NCI-H526 (cell line): ENCODE data around the gene BHLHE41.

ENCODE experiments used
- DNase-seq, 2 experiments: peaks; one replicate each; lab custom pipeline; 2025; lab: John Stamatoyannopoulos, UW

Gene BHLHE41

DNA sequence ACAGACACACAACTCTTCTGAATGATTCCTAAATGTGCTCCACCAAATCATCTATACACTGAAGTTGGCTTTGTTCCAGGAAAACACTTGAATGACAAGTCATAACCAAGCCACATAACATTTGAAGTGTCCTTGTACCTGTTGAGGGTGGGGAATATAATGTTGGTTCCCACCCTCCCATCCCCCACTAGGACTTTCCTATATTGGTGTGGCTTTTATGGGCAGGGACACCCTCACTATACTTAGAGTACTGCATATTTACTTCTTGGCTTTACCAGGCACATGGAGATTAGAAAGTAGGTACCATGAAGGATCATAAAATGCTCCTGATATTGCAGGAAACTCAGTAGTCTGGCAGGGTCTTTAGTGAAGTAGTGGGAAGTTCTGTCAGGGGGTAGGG is 9.7 kb upstream of the BHLHE41 start:
- DNase-seq: no peak

DNA sequence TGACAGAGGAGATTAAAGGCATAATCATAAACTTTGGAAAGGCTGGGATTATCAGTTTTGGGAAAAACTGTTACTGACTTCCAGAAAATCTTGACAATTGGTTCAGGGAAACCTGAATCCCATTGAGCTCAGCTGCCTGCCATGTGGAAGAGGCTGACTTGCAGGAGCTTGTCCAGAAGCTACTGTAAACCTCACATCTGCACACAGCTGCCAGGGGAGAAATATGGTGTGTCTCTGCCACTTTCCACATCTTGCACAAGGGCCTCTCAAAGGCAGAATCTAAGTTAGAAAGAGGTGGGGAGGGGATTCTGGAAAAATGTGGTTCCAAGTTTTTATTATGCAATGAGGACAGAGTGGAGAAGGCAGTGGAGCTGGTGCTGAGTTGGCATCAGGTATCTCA is 8.7 kb upstream of the BHLHE41 start:
- DNase-seq: no peak

DNA sequence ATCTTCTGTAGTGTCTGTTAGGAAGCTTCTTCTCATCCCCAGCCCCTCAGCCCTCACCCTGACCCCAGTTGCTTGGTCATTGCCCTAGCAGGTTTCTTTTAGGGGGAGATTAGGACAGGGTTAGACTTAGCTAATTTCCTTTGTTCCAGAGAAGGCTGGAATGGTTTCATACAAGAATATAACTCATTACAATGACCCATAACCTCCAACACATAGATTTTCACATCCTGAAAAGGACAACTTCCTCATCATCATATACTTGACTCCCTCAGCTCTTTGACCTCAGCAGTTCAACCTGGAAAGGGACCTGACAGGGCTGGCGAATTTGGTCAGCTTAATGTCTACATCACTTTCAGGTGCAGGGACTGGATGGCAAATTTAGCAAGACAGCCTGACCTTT is 8.0 kb upstream of the BHLHE41 start:
- DNase-seq: no peak

DNA sequence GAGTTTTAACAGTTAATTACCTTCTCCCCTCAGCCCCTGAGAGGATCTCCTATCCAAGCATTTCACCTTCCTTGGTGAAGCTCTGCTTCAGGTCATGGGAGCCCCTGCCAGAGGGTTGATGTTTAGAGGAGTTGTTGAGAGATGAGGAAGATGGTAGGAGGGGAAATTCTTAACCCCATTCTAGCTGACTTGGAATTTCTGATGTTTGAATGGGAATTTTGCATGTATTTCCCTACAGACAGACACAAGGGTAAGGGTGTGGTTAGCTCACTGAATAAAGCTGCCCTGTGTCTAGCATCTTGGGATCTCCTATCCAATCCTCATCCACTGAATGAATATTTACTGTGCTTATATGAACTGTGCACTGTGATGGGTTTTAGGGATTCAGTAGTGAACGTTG is 7.1 kb upstream of the BHLHE41 start:
- peak; percentile 73 to 76 for DNase-seq

DNA sequence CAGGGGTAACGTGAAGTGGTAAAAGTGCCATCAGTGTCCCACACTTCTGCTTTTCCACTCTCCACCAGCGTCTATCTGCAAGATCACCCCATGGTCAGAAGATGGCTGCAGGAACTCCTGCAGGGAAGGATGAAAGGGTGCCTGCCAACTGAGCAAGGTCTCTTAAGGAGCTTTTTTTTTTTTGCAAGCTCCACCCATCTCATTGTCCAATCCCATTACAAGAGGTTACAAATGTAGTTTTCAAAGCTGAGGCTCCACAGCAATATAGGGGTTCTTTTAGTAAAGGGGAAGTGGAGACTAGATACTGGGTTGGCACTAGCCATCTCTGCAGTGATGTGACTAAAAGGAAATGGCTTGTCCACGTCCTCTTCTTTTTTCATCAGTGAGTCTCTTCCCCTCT is 5.9 kb upstream of the BHLHE41 start:
- DNase-seq: no peak

DNA sequence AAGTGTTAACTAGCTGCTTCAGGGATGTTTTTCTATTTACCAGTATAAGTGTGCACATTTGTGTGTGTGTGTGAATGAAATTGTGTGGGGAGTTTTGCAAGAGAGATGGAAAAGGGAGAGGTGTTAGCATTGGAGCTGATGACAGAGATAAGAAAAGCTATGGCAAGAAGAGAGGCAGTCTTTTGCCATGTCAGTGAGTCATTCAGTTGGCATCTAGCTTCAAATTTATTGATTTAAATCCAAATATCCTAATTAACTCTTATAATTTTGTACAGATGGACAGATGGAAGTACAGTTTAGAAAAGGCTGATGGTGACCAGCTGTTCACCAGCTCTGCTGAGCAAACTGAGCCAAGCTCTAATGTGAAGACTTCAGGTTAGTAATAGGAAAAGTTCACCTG is 3.3 kb upstream of the BHLHE41 start:
- no peak for DNase-seq

DNA sequence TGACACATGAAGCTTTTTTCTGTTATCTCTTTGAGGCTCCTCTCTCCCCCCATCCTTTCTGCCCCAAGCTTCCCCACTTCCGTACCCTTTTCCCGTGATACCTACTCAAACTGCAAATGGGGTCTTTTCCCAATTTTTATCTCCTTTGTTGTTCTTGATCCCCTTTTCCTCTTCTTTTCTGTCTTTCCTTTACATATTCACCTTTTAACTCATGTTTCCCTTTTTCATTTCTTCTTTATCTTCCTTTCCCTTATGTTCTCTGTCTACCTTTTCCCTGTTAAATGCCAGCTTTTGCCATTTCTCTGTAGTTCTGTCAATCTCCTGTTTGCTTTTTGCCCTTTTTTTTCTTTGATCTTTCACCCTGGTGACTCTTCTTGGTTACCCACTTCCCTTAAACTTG is 2.6 kb upstream of the BHLHE41 start:
- no peak for DNase-seq

DNA sequence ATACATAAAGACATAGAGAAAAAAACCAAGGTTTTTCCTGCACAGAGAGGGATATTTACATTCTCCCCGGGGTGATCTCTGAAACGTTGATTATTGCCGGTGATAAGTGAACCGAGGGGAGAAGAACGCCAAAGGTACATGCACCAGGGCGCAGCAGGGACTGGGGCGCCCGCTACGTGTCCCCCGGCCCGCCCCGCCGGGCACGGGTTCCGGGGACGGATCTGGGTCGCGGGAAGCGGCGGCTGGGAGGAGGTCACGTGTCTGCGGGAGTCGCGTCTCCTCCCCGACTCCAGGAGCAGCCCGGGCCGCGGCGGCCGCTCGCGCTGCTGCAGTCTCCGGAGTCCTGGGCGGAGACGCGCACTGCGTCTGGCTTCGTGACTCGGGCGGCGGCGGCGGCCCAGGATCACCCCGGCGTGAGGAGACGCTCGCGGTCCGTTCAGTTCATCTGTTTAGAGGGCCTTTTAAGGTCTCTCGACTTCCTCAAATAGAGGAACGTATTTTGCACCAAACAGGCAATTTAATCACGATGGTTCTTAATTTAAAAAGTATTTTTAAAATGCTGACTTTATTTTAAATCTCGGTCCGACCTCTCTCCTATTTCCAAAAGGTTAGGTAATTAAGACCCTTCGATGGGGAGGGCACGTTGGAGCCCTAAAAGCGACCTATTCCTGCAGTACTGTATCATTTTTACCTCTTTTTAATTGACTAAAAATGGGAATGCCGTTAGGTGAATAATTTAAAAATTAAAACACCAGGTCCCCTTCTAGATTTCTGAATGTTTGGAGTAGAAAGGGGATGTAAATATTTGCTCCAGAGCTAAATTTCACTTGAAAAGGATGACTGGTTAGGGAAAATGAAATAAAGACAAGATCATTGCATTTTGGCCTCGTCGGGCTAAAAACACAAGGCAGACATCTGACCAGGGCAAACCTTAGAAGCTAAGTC is 1.8 kb upstream of the BHLHE41 start:
- peak; percentile 69 to 95 for DNase-seq

DNA sequence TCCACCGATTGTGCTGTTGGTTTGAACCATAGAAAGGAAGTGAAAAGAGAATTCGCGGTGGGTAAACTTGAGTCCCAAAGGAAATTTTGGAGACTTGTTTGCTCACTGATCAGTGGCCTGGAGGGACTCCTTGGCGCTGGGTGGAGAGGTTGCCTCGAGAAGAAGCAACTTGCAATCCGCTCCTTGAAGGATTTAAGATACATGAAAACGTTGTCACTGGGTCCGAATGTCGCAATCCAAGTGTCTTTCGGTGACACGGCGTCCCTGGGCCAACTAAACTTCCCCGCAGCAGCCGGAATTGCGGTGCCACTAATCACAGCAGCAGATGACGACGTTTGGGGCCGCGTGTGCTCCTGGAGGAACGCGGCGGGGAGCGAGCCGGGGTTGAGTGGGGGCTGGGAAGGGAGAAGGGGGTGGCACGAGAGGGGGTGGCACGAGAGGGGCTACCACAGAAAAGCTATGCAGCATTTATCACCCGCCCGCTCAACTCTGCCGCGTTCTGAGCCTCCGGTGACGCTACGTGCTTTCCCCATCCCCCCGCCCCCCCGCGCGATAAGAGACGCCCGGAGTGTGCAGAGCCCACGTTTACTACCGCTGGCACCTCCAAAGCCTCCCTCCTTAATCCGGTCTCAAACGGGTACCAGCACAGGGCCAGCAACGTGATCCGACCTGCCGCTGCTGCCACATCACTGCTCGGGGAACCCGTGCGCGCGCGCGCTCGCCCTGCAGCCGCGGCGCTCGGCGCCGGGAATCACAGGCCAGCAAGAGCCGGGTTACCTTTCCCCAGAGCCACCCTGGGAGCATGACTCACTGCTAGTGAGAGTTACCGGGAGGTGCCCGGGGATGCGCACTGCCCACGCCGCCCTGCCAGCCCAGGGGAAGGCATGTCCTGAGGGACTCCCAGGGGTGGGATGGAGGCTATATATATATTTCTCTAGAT is 833 bp upstream of the BHLHE41 start:
- DNase-seq: peak; percentile 81 to 93

DNA sequence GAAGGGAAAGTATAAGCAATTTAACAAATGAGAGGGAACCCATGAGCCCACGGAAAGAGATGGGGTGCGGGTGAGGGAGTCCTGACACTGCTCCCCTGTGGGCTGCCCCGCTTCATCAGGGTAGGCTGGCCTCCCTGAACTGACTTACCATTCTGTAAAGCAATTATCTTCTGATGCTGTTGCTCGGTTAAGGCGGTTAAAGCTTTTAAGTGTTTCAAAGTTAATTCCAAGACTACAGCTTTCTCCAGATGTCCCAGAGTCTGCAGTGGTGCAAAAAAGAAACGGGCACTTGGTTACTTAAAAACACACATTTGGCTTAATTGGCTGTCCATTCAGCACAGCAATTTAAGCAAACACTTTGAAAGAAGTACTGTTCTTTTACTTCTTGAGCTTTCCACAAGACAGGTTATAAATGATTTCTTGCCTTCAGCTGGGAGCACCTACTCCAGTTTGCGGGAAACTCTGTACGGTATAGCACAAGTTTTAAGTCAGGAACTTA is 1.3 kb downstream of the BHLHE41 start:
- no peak for DNase-seq

DNA sequence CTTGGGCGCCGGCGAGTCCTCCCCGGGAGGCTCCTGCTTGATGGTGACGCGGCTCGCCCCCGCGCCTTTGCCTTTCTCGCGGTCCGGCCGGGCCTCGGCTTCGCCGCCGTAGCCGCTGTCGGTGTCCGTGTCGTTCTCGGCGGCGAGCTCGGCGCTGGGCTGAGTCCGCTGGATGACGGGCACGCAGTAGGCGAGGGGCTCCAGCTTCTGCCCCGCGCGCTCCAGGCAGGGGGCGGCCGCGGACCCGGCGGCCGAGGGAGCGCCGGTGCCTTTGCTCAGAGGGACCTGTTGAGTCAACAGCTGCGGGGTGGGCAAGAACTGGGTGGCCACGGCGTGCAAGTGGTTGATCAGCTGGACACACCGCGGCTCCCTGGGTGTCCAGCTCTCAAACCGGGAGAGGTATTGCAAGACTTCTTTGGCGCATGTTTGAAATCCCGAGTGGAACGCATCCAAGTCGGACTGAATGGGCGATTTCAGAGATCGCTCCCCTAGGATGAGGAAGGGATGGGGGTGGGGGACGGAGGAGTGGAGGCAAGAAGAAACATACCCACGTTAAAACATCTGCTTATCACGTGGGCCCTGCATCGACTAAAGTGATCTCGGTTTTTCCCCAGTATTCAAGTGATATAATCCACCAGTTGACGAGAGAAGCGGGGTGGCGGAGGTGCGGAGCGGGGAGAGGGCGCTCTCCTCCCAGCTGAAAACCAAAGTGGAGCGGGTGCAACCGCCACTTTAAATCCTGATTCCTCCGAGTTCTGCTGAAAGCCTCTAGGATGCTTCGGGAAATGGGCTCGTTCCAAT is 2.0 kb downstream of the BHLHE41 start:
- DNase-seq: peak; percentile 64 to 86

DNA sequence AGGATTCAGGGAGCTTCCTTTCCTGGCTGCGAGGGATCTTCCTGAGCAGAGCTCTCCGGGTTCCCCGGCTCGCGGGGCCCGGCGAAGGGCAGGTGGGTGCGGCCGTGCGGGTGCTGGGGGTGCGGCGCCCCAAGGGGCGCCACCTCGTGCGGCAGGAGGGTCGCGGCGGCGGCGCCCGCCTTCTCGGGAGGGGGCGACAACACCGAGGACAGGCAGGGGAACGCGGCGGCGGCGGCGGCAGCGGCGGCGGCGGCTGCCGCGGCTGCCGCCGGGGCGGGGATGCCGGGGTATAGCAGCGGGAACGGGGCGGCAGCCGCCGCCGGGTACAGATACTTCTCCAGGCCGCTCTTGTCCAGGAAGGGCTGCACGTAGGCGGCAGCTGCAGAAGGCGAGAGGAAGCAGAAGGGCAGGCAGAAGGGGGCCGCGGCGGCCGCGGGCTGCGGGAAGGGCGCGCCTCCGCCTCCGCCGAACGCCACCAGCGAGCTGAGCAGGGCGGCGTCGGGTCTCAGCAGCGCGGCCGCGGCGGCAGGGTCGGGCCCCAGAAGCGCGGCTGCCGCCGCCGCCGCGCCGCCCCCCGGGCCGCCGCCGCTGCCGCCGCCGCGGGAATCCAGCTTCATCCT is 2.7 kb downstream of the BHLHE41 start:
- DNase-seq: peak in 1 of 2 experiments; percentile 73

DNA sequence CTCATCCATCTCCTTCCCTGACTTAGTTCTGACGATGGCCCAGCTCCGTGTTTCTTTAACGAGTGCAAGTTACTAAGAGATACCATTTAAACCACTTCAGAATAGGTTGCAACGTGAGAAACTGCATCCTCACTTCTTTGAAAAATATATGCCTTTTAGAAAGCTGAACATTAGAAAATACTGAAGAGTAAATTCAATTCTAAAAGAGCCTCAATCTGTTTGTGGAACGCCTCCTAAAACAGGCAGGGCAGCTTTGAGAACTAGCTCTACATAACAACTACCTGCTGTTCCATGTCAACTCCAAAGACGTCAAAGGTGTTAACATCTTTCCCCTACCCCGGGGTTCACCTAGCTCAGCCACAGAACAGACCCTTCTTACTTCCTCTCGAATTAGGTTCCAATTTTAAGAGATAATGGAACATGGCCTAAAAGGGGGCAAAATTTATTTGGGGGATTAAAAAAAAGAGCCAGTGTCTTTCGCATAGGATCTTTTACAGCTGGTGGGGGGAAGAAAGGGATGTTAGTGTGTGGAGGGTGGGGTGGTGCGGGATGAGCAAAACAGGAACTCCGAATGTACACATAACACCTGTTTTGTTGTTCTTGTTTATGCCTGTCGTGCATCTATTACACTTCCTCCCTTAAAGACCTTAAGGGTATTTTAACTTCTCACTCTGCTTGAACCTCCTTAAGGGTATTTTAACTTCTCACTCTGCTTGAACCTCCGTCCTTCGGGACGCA is 3.3 kb downstream of the BHLHE41 start:
- DNase-seq: peak; percentile 41 to 70

DNA sequence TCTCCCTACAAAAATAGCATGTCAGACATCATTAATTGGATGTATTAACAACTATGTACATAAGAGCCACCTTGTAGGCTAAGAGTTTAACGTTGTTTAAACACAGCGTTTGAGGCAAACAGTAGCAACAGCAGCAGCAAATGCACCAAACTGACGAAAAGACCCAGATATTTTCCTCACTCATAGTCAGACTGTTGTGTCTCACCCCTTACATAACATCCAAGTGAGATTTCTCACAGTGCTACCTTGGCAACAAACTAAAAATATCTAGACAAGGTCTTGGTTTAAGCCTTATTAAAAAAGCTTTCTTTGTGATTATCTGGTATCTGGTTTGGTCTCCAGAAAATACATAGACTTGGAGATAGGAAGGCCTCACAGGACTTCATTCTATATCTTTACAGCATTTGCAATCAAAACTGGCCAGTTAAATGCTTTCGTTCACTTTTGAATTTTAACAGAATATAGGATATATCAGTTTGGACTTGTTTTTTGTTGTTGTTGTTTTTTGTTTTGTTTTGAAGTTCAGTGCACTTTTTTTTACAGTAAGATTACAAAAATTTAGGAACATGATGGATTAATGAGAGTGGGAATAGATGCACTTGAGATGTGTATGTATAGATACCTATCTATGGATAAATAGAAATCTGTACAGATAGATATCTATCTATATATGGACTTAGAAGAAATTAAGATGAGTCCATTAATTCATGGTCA is 4.1 kb downstream of the BHLHE41 start:
- DNase-seq: peak in 1 of 2 experiments; percentile 26

DNA sequence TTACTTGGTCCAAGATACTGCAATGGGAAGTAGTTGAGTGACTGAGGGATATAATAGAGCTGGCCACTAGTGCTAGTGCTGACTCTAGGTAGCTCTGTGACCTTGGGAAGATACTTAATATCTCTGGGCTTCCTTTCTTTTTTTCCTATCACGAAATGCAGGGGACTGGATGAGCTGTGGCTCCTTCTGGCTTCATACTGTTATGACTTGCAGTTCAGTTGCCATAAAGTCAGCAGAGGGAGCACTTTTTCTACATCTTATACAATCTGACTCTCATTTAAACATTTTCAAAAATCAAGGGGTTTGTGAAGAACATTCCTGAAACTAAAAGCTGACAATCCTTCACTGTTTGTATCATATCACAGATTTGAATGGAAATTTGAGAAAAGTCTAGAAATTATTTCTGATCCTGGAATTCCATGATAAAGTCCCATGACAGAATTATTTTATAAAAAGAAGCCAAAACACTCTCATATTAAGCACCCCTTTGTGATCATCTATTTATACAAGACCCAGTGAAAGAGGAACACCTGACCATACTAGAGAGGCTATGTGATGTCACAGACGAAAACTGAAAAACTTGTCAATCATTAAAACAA is 5.3 kb downstream of the BHLHE41 start:
- DNase-seq: peak; percentile 65 to 76

DNA sequence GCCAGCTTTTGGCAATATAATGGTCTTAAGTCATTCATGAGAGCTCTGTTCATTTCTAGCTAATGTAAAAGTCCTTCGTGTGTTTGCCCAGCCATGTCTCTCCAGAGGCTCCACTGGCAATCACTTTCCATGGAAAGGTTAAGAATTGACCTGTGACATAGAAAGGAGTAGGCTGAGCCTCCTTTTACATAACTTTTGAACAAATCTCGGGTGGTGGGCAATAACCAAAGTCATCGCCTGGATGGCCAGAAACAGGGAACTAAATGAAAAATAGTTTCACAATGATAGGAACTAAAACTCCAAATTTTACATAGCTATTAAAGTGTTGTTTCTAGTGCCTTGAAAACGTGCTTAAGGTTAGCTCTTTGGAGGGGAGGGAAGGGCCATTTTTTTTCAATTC is 6.5 kb downstream of the BHLHE41 start:
- DNase-seq: peak in 1 of 2 experiments; percentile 34

DNA sequence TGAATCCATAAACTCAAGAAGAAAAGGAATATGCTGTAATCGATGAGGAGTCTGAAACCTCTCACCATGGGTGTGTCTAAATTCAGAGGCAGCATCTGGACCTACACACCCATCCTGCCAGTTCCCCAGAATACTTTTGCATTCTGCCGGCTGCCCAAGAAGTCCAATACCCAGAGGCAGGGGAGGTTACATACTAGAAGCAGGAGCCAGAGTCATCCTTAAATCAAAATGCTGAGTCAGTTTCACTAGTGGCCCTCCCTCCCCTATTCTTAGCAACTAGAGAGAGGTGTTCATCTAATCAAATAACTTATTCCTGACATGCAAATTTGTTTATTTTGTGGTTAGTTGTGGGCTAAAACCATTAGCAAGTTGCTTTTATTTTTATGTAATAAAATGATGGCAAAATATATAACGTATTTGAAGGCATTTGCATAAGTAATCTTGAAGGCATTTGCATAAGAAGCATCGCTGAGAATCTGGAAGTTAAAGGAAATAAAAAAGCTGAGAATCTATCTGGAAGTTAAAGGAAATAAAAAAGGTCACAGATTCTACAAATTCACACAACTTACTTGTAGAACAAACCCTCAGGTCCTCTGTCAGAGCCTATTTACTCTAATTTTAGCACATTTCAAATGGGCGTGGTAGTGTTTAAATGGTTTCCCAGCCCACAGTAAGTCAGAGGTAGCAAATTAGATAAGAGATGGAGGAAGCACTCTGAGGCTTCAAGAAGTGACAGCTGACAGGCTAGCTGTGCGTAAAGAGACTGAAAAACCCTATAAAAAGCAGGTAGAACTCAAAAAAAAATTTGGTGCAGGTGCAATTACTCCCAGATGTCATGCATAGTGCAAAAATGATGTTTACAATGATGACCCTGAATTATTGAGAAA is 7.8 kb downstream of the BHLHE41 start:
- DNase-seq: peak; percentile 60 to 77

DNA sequence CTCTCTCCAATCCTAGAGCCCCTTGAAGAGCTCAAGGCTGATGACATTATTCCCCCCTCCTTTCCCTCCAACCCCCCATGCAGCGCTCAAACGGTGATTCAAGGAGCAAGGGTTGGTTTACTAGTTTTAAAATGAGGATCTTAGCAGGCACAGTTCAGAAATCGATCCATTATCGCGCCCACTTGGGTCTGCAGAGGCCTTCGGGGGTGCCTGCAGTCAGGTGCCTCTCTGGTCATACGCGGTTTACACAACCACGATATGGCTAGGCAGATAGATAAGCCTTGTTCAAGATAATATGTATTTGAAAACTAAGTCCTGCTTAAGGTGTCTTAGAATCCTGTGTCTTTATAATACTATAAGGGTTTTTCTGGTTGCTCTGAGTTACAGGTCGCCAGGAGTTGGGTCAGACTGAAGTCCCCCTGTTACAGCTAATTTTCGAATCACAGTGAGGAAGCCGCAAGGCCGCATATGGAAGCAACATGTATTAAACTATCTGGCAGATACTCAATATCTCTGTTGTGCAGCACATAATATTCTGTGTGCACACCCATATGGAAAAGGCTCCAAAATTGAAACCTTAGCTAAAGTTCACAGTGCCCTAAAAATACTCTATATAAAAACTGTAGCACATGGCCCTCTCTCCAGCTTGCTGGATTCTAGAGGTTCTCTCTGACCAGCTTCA is 10.0 kb downstream of the BHLHE41 start:
- DNase-seq: no peak
